Neutrophil (primary cell): ENCODE data around the gene TBC1D22A.

Experiments
- H3K27ac ChIP-seq: fragments of 200-600 bp; sonication (generic); 2 replicates; pipeline ENCODE4 v1.5.1; 2016; ENCODE audit warnings: mild to moderate bottlenecking, moderate library complexity
- H3K27me3 ChIP-seq: fragments of 200-600 bp; sonication (generic); 2 replicates; pipeline ENCODE4 v1.6.0; 2016; ENCODE audit warnings: mild to moderate bottlenecking
- H3K36me3 ChIP-seq: fragments of 200-600 bp; sonication (generic); 2 replicates; pipeline ENCODE4 v1.5.1; 2017
- H3K4me1 ChIP-seq, 2 experiments: fragments of 200-600 bp in 1 of 2; sonication (generic) in 1 of 2; 1 replicate in 1 of 2; 2 replicates in 1 of 2; pipeline versions ENCODE4 v1.5.1 to v1.6.1; 2013 to 2016; ENCODE audit warnings: low read depth in 1 of 2, low read length in 1 of 2, mild to moderate bottlenecking in 1 of 2, moderate library complexity in 1 of 2; ENCODE audit not compliant: control insufficient read depth in 1 of 2, insufficient read depth in 1 of 2
- H3K4me3 ChIP-seq, 2 experiments: fragments of 200-600 bp in 1 of 2; sonication (generic) in 1 of 2; 1 replicate in 1 of 2; 2 replicates in 1 of 2; pipeline ENCODE4 v1.5.1; 2013 to 2016; ENCODE audit warnings: low read depth in 1 of 2, low read length in 1 of 2, mild to moderate bottlenecking in 1 of 2, moderate library complexity in 1 of 2
- H3K9me3 ChIP-seq: fragments of 200-600 bp; sonication (generic); 2 replicates; pipeline ENCODE4 v1.5.1; 2016
- CTCF ChIP-seq: fragments of 200-600 bp; sonication (generic); IDR thresholded peaks from 2 replicates; pipeline ENCODE4 v1.5.1; 2016; ENCODE audit warnings: antibody characterized with exemption

TBC1D22A gene

DNA sequence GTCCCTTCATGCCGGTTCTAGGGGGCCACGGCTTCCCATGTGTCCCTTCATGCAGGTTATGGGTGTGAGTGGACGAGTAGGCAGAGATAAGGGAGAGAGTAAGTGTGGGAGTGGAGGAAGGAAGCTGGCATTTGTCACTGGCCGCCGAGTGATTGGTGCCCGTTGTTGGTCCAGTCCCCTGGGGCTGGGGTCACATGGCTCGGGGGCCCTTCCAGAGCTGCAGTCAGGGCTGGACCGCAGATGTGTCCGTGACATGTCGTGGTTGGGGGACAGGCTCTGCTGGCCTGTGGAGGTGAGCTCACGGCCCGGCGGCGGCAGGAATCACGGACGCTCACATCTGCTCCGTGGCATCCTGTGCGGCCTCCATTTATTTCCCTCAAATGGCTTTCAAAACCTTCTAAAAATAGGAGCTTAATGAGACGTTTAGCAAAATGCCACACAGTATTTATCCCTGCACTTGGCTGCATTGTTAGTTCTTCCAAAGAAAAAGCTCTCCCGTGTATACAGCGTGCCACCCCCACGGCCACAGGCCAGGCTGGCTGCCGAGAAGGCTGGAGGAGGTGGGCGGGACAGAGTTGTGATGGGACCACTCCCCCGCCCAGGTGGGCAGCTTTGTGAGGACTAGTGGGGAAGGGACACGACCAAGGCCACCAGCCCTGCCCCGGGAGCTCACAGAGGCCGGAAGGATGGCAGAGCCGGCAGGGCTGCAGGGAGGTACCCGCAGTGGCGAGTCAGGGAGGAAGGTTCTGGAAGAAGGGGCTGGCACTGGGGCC, 386.7 kb downstream of the TBC1D22A start:
- H3K9me3 ChIP-seq: no peaks in the 10 kb centered on the region
- H3K27ac ChIP-seq: no peak overlapping the region
- H3K36me3 ChIP-seq: peaks cover under 1% of the 10 kb centered on the region
- H3K4me3 ChIP-seq: no peak overlapping the region
- H3K4me1 ChIP-seq: no peaks in the 10 kb centered on the region
- TF ChIP-seq CTCF: no peak
- H3K27me3 ChIP-seq: no peaks in the 10 kb centered on the region

DNA sequence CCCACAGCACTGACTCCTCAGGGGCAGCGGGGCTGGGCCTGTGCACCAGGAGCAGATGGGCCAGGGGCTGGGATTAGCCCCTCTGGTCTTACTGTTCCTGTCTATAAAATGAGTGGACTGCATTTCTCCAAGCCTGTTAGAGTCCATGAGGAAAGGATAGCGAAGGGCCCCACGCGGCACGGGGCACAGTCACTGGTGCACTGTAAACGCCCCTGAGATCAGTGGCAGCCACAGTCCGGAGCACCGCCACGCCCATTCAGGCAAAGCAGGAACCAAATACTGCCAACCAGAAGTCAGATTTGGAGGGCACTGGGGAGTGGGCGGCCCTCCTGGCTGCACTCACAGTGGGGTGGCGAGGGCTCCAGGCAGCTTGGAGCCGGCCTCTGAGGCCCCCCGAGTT, 387.5 kb downstream of the TBC1D22A start:
- Histone ChIP-seq H3K27me3 (no peaks in the 10 kb centered on the region), H3K4me3 (no peak overlapping the region), H3K9me3 (no peaks in the 10 kb centered on the region), H3K36me3 (no peaks in the 10 kb centered on the region), H3K4me1 (no peaks in the 10 kb centered on the region), H3K27ac (no peak overlapping the region)
- no peak for TF ChIP-seq CTCF

- H3K27me3 ChIP-seq: no peaks in the 10 kb centered on the region
- no peak overlapping the region for H3K4me3 ChIP-seq
- no peaks in the 10 kb centered on the region for H3K9me3 ChIP-seq
- H3K36me3 ChIP-seq: no peaks in the 10 kb centered on the region
- no peak for TF ChIP-seq CTCF
- no peak overlapping the region for H3K27ac ChIP-seq
- no peaks in the 10 kb centered on the region for H3K4me1 ChIP-seq
These were observed 388.0 kb downstream of the TBC1D22A start for GRCh38 chr22:47150426-47150825.

GRCh38 chr22:47151064-47151463, 388.6 kb downstream of the TBC1D22A start:
- H3K4me3 ChIP-seq: no peak overlapping the region
- TF ChIP-seq CTCF: no peak
- no peak overlapping the region for H3K27ac ChIP-seq
- no peaks in the 10 kb centered on the region for H3K9me3 ChIP-seq
- H3K27me3 ChIP-seq: no peaks in the 10 kb centered on the region
- no peaks in the 10 kb centered on the region for H3K4me1 ChIP-seq
- no peaks in the 10 kb centered on the region for H3K36me3 ChIP-seq

DNA sequence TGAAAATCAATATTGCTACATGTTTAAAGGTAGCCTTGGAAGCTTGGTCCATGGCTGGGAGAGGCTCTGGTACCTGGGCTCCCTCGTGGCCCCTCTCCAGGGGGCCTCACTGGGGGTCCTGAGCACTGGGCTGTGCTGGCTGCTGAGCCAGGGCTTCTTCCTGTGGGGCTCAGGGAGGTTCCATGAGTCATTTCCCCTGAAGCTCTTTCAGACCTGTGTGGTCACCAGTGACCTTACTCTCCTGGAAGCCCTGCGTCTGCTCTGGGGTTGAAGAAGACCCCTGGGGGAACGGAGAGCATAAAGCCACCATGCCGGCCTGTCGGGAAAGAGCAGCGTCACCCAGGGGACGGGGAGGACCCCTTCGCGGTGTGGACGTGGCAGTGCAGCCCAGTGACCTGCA, 389.0 kb downstream of the TBC1D22A start:
- Histone ChIP-seq H3K36me3 (no peaks in the 10 kb centered on the region), H3K27ac (no peak overlapping the region), H3K9me3 (no peaks in the 10 kb centered on the region), H3K4me3 (no peak overlapping the region), H3K27me3 (no peaks in the 10 kb centered on the region), H3K4me1 (no peaks in the 10 kb centered on the region)
- TF ChIP-seq CTCF: no peak
